ENCODE data around the gene MEGF8. TPM values are rescaled to one million over a fixed set of nuclear protein-coding genes. Genes with fewer than 3 reads are reported as not detected.

Gene MEGF8
- total and polyA plus RNA-seq, 2 of the 8 experiments (the other 6 are each of a cell fraction or from before 2014, with no cell fraction given), result 13.0 to 23.7 TPM

- TF ChIP-seq USF2 (IDR thresholded peaks at IDR 0.05; ENCODE audit: low read length), result no peak
- no peak for TF ChIP-seq ATF2 (IDR thresholded peaks at IDR 0.05; ENCODE audit: low read length)
- no peak for TF ChIP-seq BCL11A (IDR thresholded peaks at IDR 0.05; ENCODE audit: low read depth in 2 of 2, low read length in 2 of 2)
- no peak for TF ChIP-seq PHF8 (conservative IDR thresholded peaks at IDR 0.05; ENCODE audit: low read depth, low read length)
- TF ChIP-seq HDAC2 (IDR thresholded peaks at IDR 0.05; ENCODE audit: borderline replicate concordance in 1 of 2, low read depth in 2 of 2, low read length in 2 of 2), result no peak
Measured at GRCh38 chr19:42303876-42304275, 21.6 kb upstream of the MEGF8 start (continued).
